HepG2 (cell line): Measurements from ENCODE around the gene KMT2E.

Experiments
- EZH2 ChIP-seq: conservative IDR thresholded peaks from 2 replicates; pipeline ENCODE4 v1.6.1; 2012; ENCODE audit warnings: mild to moderate bottlenecking, low read depth, low read length, moderate library complexity
- MAX ChIP-seq: IDR thresholded peaks from 2 replicates; pipeline ENCODE4 v1.6.1; 2012; ENCODE audit warnings: inconsistent platforms
- TBP ChIP-seq: sonication (generic); formaldehyde crosslinking; IDR thresholded peaks from 2 replicates; pipeline ENCODE4 v1.5.0; 2020; ENCODE audit warnings: missing genetic modification reagents
- TOE1 ChIP-seq: sonication (generic); formaldehyde crosslinking; IDR thresholded peaks from 2 replicates; pipeline ENCODE4 v1.4.0; 2020; ENCODE audit warnings: mild to moderate bottlenecking, missing genetic modification reagents

- TF ChIP-seq EZH2 (no peak), MAX (no peak), TOE1 (no peak), TBP (no peak)
These were observed 32.4 kb downstream of the KMT2E start for GRCh38 chr7:105046414-105046813.
